SK-N-DZ (cell line): ENCODE measurements around the gene SLC25A13.
"Not testable (repeated sequence)": the region's sequence is repeated elsewhere in the genome, so short reads cannot be mapped to it uniquely, and the experiment has no call there.

Experiments
- DNase-seq: peaks from one replicate; pipeline ENCODE4 v3.0.0-alpha.2; 2015; ENCODE audit warnings: low spot score

Gene SLC25A13

DNA sequence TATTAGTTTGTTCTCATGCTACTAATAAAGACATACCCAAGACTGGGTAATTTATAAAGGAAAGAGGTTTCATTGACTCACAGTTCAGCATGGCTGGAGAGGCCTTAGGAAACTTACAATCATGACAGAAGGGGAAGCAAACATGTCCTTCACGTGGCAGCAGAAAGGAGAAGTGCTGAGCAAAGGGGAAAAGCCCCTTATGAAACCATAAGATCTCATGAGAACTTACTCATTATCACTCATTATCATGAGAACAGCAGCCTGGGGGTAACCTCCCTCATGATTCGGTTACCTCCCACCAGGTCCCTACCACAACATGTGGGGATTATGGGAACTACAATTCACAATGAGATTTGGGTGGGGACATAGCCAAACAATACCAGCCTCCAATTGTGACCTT is 4.9 kb upstream of the SLC25A13 start:
- not testable (repeated sequence) for DNase-seq

DNA sequence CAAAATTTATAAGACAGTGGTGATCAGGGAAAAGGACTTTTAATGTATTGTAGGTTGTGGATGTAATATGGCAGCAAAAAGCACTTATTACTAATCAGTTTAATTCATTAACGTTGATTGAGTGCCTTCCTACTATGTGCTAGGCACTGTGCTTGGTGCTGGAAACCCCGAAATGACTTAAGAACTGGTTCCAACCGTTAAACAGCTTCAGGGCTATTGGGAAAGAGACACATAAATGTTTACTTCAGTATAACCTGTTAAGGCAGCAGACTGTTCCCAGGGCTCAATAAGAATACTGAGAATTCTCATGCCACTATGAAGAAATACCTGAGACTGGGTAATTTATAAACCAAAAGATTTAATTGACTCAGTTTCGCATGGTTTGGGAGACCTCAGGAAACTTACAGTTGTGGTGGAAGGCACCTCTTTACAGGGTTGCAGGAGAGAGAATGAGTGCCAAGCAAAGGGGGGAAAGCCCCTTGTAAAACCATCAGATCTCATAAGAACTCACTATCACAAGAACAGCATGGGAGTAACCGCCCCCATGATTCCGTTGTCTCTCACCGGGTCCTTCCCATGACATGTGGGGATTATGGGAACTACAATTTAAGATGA is 1.1 kb upstream of the SLC25A13 start:
- DNase-seq, result no peak

DNA sequence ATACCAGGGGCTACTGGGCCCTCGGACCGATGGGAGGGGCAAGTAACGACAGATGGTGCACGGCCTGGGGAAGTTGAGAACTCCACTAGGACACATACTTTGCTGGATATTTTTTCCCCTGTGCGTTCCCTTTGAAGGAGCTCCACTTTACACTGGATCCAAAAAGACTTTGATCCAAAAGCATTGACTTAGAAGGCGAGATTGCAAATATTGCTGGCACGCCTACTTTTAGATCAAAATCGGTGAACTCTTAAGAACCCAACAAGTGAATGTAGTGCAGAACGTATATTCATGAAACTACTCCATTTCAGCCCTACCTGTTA is 436 bp upstream of the SLC25A13 start:
- no peak for DNase-seq

DNA sequence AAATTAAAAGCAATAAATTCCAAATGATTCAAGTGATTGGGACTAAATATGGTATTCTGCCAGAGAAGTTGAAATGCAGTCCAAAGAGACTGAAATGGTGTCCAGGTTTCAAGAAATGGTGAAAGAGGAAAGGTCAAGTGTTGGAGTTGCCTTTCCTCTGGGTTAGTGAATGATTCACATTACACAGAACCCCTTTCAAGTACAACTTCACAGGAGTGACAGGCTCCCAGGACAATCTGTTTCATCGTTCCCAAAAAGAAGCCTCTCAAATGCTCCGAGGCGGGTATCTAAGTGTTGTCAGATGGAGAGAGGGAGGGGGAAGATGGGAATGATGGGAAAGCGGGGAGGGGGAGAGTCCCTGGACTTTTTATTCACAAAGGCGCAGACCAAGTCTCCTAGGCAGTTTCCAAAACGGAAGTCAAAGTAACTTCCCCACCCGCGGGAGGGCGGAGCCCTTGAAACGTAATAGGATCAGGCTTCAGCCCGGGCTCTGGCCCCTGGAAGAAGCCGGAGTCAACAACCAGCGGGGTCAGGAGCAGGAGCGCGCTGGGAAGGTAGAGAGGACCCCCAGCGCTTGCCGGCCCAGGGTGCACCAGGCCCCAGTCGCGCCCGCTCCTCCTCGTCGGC is 754 bp downstream of the SLC25A13 start:
- peak; percentile 90 for DNase-seq

DNA sequence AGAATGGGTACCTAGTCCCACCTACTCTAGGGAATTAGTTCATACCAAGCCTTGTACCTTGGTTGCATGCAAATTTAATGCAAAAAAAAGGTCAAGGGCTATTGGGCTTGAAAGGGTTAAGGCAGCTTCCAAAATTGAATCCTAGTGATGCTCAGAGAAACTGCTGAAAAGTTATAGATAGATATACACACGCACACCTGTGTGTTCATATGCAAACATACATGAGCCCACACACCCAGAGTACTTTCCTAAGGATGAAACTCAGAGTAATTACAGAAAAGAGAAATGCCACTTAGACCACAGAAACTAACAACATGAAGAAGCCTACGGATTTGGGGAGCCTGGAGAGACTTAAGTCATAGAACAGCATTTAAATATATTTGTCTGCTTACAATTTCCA is 1.5 kb downstream of the SLC25A13 start:
- no peak for DNase-seq

DNA sequence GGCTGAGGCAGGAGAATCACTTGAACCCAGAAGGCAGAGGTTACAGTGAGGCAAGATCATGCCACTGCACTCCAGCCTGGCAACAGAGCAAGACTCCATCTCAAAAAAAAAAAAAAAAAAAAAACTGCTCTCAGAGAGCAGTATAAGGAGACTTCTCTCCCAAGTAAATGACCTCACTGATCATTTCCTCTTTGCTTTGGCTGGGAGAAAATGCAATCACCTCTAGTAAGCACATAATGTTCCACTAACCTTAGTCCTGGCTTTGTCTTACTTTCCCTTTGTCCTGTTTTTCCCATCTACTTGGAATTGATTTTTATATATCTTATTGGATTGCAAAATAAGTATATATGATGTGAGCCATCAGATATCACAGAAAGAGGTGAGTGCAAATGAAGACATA is 2.5 kb downstream of the SLC25A13 start:
- no peak for DNase-seq

DNA sequence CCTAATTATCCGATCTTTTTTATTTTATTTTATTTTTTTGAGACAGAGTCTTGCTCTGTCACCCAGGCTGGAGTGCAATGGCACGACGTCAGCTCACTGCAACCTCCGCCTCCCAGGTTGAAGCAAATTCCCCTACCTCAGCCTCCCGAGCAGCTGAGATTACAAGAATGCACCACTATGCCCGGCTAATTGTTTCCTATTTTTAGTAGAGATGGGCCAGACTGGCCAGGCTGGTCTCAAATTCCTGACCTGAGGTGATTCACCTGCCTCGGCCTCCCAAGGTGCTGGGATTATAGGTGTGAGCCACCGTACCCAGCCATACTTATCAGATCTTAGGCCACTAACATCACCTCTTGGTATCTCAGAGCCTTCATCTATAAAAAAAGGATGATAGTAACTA is 4.9 kb downstream of the SLC25A13 start:
- no peak for DNase-seq

DNA sequence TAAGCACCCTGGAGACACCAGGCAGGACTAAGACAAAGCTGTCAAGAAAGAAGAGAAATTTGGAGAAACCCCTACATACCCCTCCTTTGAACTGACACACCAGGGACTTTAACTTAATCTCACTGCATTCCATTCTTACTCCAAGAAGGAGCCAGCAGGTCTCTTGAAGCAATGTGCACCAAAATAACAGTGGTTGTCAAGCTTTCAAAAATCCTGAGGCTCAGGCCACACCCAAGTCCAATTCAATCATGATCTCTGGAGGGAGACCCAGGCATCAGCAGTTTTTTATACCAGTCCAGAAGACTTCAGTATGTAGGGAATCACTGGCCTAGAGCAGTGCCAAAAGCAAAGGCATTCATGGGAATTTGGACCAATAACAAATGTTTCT is 6.8 kb downstream of the SLC25A13 start:
- no peak for DNase-seq

DNA sequence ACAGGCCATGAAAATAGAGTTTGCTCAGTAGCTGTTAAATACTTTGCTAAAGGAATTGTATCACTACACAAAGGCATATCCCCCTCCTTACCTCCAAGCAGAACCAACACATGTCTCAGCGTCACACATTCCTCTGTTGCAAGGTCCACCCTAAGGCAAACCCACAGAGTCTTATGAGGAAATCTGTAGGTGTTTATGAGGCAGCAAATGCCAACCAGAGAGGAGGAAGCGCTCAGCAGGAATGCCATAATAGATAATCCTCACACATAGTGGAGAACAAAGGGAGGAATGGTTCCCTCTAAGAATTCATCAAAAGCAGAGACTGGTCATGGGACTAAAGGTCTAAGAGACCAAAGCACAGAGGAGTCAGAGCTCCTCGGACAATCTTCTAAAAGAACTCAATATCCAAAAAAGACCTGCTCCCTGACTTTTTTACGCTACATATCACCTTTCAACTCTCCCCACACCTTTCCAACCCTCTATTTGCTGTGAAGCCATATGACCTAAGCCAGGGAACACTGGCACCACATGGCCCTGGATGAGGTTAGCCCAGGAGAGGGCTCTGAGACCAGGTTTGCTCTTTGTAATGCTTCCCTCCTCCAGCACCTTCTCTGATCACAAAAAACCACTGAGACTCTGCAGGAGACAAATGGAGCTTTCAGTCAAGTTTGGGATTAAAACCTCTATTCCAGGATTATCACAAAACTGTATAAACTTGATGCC is 7.3 kb downstream of the SLC25A13 start:
- no peak for DNase-seq

DNA sequence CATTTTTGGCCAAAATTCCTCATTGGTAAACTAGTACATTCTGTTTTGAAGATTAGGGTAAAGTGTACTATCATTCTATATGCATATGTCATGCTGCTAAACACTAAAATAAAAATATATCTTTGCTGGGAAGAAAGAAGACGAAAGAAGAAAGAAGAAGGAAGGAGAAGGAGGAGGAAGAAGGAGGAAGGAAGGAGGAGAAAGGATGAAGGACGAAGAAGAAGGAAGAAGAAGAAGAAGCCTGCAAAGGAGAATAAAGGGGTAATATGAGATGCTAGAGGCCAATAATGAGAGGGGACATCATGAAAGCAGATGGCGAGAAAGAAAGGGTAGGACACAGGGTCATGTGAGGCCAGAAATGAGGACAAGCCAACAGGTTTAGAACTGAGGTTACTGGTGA is 8.0 kb downstream of the SLC25A13 start:
- DNase-seq, result no peak

DNA sequence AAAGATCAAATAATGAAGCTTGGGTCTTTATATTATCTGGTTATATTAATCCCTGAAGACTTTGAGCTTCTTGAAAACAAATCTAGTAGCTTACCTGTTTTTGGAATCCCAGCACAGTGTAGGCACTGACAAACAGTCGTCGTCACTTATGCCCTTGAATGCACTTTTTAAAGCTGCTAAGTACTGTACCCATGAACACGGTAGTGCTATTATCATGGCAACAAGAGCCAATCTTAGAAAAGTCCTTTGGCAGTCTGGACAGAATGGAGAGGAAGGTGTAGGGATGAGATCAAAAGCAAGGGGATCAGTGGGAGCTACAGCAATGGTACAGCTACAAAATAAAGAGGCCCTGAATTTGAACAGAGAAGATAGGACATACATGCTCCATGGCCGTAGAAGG is 9.4 kb downstream of the SLC25A13 start:
- DNase-seq, result no peak

DNA sequence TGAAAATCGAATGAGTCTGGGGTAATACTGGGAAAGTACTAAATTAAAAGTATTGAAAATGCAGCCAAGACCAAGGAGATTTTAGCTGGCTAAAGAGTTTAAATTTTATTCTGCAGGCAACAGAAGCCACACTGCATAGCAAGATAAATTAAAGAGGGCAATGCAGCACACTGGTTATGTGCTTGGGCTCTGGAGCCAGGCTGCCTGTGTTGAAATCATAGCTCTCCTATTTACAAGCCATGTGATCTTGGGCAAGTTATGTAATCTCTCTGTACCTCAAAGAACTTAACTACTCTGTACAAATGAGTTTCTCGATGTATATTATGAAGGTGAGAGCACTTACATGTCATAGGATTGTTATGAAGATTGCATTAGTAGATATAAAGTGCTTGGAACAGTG is 9.9 kb downstream of the SLC25A13 start:
- no peak for DNase-seq

DNA sequence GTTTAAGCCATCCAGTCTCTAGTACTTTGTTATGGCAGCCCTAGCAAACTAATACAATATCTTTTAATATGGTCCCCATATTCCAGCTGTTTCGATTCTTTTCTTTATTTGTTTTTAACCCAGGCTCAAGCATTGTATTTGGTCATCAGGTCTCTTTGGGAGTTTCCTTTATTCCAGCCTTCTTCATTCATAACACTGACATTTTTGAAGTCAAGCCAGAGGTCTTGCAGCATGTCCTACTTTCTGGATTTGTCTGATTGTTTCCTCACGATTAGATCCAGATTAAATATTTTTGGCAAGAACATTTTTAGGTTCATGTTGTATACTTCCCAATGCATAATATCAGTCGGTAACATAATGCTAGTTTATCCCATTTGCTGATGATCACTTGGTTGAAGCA is 11.8 kb downstream of the SLC25A13 start:
- no peak for DNase-seq

DNA sequence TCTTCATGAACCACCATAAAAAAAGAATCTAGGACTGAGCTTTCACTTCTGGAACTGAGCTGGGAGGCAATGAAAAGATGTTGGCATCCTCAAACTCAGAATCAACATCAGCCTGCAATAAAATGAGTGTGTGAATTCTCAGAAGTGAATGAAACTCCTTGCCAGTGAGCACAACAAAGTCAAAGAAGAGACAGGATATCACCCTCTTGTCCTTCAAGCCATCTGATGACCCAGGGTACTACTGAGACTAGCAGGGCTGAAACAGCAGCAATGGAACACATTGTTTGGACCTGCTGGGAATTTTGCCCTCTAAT is 13.0 kb downstream of the SLC25A13 start:
- DNase-seq, result no peak

DNA sequence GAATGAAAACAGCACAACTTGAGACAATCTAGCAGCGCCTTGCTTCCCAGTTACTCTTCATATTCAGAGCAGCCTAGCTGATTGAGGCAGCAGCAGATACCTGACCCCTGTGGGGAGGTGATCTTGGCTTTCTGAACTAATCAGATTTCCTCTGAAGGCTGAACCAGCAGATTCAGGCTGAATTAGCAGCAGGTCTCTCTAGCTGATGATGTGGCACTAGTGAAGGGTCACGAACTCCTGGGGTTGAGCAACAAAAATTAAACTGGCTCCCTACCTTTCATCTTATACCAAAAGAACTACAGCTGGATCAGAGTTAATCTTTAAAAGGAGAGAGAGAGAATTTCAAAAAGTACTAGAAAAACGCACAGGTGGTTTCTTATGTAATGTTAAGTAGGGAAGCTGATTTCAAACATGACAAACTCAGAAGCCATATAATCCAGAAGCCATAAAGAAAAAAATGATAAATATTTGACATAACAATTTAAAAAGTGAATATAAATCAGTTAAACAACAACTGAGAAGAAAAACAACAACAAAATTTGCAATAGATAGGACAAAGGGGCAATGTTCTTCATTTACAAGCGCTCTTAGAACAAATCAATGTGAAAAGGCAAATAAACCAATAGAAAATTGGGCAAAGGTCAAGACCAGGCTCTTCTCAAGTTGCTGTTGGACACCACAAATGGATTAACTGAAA is 13.5 kb downstream of the SLC25A13 start:
- peak; percentile 71 for DNase-seq

DNA sequence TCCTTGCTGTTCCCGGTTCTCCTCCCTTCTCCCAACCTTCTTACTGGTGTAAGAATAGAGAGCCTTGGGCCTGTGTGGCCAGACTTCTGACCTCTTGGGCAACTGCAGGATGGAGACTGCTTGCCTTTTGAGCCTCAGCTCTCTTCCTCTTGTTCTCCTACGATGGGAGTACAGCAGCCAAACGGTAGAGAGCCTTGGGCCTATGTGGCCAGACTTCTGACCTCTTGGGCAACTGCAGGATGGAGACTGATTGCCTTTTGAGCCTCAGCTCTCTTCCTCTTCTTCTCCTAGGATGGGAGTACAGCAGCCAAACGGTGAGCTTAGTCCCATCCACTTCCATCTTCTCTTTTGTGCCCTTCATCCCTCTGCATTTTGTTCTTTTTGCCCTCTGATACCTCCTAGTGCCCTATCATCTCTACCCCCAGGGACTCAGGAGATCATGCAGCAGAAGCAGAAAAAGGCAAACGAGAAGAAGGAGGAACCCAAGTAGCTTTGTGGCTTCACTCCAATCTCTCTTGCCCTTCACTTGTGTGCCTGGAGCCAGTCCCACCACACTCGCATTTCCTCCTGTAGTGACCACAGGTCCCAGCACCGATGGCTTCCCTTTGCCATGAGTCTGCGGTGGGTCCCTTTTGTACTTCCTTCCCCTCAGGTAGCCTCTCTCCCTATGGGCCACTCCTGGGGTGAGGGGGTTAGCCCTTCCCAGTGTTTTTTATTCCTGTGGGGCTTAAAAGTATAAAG is 15.3 kb downstream of the SLC25A13 start:
- no peak for DNase-seq

DNA sequence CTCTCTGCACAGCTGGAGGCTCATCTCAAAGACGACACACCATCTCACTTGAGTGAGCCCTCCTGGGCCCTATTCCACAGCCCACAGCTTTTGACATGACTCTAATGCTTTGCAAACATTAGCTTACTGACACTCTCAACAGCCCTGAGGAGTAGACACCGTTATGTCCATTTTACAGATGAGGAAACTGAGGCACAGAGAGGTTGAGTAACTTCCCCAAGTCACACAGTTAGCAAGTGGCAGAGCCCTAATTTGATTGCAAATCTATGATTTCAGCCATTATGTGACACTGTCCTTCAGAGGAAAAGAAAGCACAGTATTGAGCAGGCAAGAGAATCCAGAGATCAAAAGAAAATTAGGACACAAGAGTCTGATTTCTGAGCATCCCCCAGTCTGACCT is 16.0 kb downstream of the SLC25A13 start:
- DNase-seq, result no peak

DNA sequence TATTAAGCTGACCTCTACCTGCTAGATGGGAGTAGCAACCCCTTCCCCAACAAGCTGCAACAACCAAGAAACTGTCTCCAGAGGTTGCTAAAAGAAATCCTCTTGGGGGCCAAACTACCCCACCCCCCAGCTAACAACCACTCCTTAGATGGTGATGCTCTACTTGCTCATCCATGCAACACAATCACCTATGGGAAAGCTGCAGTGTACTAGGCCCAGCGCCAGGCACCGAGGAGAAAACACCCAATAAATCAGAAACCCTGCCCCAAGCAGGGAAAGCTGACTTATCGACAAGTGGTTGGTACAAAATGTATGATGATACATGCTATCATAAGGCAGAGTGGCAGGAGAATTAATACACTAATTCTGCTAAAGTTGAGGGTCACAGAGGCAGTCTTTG is 17.3 kb downstream of the SLC25A13 start:
- peak; percentile 20 for DNase-seq

DNA sequence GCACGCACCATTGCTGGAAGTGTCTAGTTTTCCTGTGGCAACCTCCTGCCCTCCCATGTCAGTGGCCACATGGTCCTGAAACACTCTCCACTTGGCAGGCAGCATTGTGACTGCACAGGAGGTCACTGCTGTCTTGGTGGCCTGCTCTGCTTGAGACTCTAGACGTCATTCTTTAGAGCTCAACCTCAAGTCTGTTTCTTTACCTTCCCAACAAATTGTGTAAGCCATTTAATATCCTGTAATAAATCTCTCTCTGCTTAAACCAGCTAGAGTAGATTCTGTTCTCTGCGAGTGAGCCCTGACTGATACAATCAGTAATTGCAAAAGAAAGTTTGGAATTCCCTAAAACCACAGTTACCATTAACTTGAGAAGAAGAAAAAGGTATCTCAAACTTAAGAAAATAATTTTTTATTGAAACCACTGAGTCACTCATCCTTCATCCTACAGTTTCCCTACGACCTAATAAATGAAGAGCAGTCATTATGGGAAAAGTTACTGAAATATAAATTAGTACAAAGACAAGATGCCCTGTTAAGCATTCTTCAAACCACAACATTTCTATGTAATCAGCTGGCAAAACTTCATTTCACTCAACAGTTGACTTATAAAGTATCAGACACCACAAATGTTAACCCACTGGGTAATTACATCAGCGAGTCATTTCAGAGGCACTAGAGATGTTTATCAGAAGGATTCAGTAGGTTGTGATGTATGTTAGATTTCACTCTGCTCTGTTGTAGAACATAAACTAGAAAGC is 18.0 kb downstream of the SLC25A13 start:
- DNase-seq, result peak; percentile 42

DNA sequence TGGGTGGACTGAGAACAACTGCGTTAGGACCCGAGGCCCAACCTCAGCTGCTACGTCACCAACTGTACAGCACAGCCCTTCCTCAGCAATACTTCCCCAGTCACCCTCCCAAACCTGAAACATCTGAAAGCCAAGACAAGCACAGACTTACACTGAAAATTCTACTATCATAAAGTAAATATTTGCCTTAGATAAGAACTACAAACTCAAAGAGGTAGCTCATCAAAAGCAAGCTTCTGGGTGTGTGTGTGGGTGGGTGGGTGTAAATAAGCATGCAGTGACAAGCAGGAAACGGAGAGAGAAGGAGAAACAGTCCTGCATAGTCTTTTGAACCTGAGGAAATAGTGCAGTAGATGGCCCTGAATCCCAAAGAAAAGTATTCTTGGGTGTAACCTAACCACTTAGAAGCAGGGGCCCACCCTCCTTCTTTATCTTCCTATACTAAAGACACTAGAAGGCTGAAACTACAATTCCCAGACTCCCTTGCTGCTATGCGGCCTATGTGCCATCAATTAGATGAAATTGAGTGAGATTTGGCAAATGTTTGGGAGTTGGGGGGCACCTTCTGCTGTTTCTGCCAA is 18.7 kb downstream of the SLC25A13 start:
- DNase-seq, result no peak

DNA sequence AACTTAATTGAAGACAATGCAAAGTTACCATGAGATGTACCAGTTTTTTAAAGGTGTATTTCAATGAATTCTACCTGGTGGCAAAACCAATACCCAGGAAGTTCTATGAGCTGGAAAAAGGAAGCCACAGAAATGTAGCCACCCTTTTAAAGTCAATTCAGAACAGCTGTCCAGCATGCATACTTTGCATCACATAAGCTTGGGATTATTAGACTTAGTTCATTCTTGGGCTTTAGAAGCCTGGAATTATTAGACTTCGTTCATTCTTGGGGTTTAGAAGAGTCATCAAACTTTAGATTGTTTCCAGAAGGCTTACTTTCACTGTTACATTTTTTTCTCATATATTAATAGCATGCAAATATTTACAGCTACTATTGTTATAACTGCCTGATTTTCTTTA is 20.9 kb downstream of the SLC25A13 start:
- DNase-seq, result no peak
